ENCODE data around the gene TSR3.

TSR3 gene

DNA sequence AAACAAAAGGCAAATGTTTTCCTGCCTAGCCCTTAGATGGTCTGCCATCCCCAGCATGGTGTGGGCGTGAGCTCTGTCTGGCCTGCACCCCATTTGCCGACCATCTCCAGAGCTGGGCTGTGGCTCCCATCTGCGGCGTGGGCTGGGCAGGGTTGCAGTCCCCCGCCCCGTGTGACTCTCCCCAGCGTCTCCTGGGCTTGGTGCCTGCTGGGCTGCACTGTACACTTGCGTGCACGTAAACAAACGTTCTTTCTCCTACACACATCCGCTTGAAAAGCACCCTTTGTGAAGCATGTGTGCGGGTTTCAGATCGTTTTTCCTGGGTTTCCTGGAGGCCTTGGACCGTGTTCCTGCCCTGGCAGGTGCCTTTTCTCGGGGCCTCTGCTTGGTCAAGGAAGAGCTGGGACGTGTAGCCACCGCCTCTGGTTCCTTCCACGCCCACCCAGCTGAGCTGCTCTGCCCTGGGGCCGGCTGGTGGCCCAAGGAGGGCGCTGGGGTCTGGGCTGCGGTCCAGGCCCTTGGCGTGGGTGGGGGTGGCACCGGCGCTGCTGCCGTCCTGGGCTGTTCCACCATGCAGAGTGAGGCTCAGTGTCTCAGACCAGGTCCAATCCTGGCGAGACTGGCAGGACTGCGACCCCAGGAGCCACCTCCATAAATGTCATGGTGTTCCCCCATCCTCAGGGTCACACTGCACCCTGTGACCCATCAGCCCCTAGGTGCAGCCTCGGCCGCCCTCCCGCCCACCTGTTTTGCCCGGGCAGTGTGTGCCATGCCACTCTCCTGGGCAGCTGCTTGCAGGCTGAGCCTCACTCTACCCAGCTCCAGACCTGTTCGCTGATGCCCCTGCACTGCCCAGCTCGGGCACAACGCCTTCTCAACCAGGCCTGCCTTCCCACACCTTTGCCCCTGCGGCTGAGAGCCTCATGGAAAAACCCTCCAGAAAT is 28.1 kb downstream of the TSR3 start:
- Histone ChIP-seq H3K36me3 (ENCODE audit: control insufficient read depth, low read length) (peaks cover 47% of the 10 kb centered on the region), H3K4me3 (ENCODE audit: low read length) (no peak overlapping the region), H3K9me3 (ENCODE audit: control insufficient read depth, insufficient read depth, low read length) (no peaks in the 10 kb centered on the region), H4K20me1 (ENCODE audit: control insufficient read depth, insufficient read depth, low read depth, low read length) (peaks cover 7% of the 10 kb centered on the region; the same call in 1 of the 2 replicates), H3K27me3 (ENCODE audit: control insufficient read depth, low read length) (no peaks in the 10 kb centered on the region), H3K4me2 (ENCODE audit: low read length) (no peak overlapping the region), H3K4me1 (ENCODE audit: control insufficient read depth, low read length) (no peaks in the 10 kb centered on the region), H3F3A (ENCODE audit: control insufficient read depth, insufficient read depth) (peaks cover 4% of the 10 kb centered on the region), H3K9me2 (replicated peaks; ENCODE audit: control insufficient read depth, low read length) (no peaks in the 10 kb centered on the region), H3K79me2 (ENCODE audit: control insufficient read depth, low read length) (peaks cover 3% of the 10 kb centered on the region), H3K27ac (ENCODE audit: low read depth, low read length) (no peak overlapping the region)
- no peak for TF ChIP-seq EZH2phosphoT487 (IDR thresholded peaks at IDR 0.05; ENCODE audit: borderline replicate concordance, low read length)
- TF ChIP-seq, protein P1, sequence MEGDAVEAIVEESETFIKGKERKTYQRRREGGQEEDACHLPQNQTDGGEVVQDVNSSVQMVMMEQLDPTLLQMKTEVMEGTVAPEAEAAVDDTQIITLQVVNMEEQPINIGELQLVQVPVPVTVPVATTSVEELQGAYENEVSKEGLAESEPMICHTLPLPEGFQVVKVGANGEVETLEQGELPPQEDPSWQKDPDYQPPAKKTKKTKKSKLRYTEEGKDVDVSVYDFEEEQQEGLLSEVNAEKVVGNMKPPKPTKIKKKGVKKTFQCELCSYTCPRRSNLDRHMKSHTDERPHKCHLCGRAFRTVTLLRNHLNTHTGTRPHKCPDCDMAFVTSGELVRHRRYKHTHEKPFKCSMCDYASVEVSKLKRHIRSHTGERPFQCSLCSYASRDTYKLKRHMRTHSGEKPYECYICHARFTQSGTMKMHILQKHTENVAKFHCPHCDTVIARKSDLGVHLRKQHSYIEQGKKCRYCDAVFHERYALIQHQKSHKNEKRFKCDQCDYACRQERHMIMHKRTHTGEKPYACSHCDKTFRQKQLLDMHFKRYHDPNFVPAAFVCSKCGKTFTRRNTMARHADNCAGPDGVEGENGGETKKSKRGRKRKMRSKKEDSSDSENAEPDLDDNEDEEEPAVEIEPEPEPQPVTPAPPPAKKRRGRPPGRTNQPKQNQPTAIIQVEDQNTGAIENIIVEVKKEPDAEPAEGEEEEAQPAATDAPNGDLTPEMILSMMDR (IDR thresholded peaks at IDR 0.05; ENCODE audit: low read depth, low read length, poor library complexity, severe bottlenecking): no peak

DNA sequence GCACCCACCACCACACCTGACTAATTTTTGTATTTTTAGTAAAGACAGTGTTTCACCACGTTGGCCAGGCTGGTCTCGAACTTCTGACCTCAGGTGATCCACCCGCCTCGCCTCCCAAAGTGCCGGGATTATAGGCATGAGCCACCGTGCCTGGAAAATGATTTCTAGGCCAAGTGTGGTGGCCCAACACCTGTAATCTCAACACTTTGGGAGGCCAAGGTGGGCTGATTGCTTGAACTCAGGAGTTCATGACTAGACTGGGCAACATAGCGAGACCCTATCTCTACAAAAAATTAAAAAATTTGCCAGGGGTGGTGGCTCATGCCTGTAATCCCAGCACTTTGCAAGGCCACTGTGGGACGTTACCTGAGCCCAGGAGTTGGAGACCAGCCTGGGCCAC is 29.3 kb downstream of the TSR3 start:
- no peaks in the 10 kb centered on the region for H3K4me1 ChIP-seq (ENCODE audit: control insufficient read depth, low read length)
- no peaks in the 10 kb centered on the region for H3K9me3 ChIP-seq (ENCODE audit: control insufficient read depth, insufficient read depth, low read length)
- peaks cover 14% of the 10 kb centered on the region for H3K79me2 ChIP-seq (ENCODE audit: control insufficient read depth, low read length)
- no peak overlapping the region for H3K27ac ChIP-seq (ENCODE audit: low read depth, low read length)
- no peaks in the 10 kb centered on the region for H3K27me3 ChIP-seq (ENCODE audit: control insufficient read depth, low read length)
- H4K20me1 ChIP-seq (ENCODE audit: control insufficient read depth, insufficient read depth, low read depth, low read length): peaks cover 11% of the 10 kb centered on the region
- H3K36me3 ChIP-seq (ENCODE audit: control insufficient read depth, low read length): peaks cover 59% of the 10 kb centered on the region
- TF ChIP-seq, protein P1 (IDR thresholded peaks at IDR 0.05; ENCODE audit: low read depth, low read length, poor library complexity, severe bottlenecking): no peak
- no peak for TF ChIP-seq EZH2phosphoT487 (IDR thresholded peaks at IDR 0.05; ENCODE audit: borderline replicate concordance, low read length)
- peaks cover 4% of the 10 kb centered on the region for H3F3A ChIP-seq (ENCODE audit: control insufficient read depth, insufficient read depth)
- H3K4me3 ChIP-seq (ENCODE audit: low read length): no peak overlapping the region
- no peaks in the 10 kb centered on the region for H3K9me2 ChIP-seq (replicated peaks; ENCODE audit: control insufficient read depth, low read length)
- H3K4me2 ChIP-seq (ENCODE audit: low read length): no peak overlapping the region

DNA sequence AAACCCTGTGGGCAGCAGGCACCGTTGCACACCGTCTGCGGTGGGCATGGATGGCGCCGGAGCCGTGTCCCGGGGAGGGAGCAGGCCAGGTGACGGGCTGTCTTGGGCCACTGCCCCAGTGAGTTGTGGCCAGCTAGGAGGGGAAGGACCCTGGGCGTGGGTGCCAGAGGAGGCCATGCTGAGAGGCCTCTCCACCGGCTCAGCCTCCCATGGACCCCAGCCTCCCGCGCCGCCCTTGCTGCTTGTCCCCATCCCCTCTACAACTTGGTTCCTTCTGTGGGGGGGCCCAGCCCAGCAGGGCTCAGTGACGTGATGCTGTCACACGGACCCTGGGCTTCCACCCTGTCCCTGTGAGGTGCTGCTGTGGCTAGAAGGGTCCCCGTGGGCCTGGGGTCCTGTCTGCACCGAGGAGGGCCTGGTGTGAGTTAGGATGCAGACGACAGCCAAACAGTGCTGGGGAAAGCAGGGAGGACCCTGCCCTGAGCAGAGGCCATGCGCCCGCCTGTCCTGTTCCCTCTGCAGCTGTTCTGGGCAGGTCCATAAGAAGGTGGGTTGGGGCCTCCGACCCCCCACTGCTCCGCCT is 30.9 kb downstream of the TSR3 start:
- H3K79me2 ChIP-seq (ENCODE audit: control insufficient read depth, low read length): peaks cover 31% of the 10 kb centered on the region
- H3K36me3 ChIP-seq (ENCODE audit: control insufficient read depth, low read length): peaks cover 75% of the 10 kb centered on the region

More for the DNA sequence above, 30.9 kb downstream of the TSR3 start:
- Histone ChIP-seq H3K9me3 (ENCODE audit: control insufficient read depth, insufficient read depth, low read length) (no peaks in the 10 kb centered on the region), H3K27ac (ENCODE audit: low read depth, low read length) (no peak overlapping the region), H3K4me3 (ENCODE audit: low read length) (no peak overlapping the region), H3K4me2 (ENCODE audit: low read length) (no peak overlapping the region), H4K20me1 (ENCODE audit: control insufficient read depth, insufficient read depth, low read depth, low read length) (peaks cover 15% of the 10 kb centered on the region), H3K4me1 (ENCODE audit: control insufficient read depth, low read length) (no peaks in the 10 kb centered on the region), H3F3A (ENCODE audit: control insufficient read depth, insufficient read depth) (no peaks in the 10 kb centered on the region; the same call in 1 of the 2 replicates), H3K27me3 (ENCODE audit: control insufficient read depth, low read length) (no peaks in the 10 kb centered on the region), H3K9me2 (replicated peaks; ENCODE audit: control insufficient read depth, low read length) (no peaks in the 10 kb centered on the region)
- TF ChIP-seq EZH2phosphoT487 (IDR thresholded peaks at IDR 0.05; ENCODE audit: borderline replicate concordance, low read length): no peak
- TF ChIP-seq, protein P1 (IDR thresholded peaks at IDR 0.05; ENCODE audit: low read depth, low read length, poor library complexity, severe bottlenecking): no peak
